ENCODE measurements around the gene VCX3A.

- no peak for TF ChIP-seq EZH2 (optimal IDR thresholded peaks at IDR 0.05; ENCODE audit: low read depth, low read length)
- no peak for TF ChIP-seq CTCF (IDR thresholded peaks at IDR 0.05; ENCODE audit: low read length)
Observed at GRCh38 chrX:6545712-6546111, 10.8 kb upstream of the VCX3A start.
